ENCODE measurements around the gene TPM4.
"Not testable (repeated sequence)": the region's sequence is repeated elsewhere in the genome, so short reads cannot be mapped to it uniquely, and the experiment has no call there.

TPM4 gene

GRCh38 chr19:16073988-16074387 lies 2.3 kb upstream of the TPM4 start:
- no peak for DNase-seq (ENCODE audit: low read depth)

DNA sequence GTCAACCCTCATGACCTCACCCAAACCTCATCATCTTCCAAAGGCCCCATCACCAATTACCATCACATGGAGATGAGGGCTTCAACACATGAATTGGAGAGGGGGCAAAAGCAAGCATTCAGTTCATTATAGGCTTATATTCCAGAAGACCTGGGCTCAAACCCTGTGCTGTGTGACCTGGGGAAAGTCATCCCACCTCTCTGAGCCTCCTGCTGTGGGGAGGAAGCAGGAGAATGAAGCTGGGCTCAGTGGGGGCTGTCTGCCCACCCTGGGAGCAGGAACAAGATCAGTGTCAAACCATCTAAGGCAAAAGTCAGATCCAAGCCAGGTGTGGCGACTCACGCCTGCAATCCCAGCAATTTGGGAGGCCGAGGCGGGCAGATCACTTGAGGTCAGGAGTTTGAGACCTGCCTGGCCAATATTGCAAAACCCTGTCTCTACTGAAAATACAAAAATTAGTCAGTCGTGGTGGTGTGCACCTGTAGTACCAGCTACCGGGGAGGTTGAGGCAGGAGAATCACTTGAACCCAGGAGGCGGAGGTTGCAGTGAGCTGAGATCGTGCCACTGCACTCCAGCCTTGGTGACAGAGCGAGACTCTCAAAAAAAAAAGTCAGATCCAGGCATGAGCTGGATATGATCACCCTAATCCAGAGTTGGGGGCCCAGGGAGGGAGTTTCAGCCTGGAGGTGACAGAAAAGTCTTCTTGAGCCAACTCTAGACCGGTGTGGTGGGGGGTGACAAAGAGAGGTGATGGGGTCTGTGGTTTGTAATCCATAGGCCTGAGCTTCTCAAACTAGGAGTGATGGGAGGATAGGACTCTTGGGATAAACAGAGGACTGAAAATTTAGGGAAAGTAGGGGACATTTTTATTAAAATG lies 1.6 kb upstream of the TPM4 start:
- no peak for DNase-seq (ENCODE audit: low read depth)

DNA sequence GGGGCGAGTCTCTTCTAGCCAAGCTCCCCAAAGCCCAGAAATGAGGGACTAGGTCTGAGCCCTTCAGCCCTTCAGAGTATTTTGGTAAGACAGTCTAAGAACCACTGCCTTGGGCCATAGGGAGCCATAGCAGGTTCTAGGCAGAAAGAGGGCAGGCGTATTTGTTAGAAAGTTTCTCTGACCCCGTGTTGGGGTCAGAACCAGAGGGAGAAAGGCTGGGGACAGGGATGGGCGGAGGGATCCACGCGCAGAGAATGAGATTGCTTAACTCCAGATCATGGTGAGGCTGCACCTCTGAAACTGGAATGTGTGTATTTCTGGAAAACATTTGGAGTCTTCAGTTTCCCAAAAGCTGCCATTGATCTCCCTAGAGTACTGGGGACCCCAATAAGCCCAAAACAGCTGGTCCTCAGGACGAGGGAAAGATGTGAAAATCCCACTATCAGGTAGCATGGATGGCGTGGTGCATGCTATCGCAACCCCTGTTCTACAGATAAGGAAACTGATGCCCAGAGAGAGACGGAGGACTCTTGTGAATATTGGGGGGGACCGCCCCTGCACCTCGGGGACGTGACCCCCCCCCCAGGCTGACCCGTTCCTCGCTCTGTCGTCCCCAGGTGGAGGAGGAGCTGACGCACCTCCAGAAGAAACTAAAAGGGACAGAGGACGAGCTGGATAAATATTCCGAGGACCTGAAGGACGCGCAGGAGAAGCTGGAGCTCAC lies 703 bp upstream of the TPM4 start:
- DNase-seq (ENCODE audit: low read depth), result no peak

DNA sequence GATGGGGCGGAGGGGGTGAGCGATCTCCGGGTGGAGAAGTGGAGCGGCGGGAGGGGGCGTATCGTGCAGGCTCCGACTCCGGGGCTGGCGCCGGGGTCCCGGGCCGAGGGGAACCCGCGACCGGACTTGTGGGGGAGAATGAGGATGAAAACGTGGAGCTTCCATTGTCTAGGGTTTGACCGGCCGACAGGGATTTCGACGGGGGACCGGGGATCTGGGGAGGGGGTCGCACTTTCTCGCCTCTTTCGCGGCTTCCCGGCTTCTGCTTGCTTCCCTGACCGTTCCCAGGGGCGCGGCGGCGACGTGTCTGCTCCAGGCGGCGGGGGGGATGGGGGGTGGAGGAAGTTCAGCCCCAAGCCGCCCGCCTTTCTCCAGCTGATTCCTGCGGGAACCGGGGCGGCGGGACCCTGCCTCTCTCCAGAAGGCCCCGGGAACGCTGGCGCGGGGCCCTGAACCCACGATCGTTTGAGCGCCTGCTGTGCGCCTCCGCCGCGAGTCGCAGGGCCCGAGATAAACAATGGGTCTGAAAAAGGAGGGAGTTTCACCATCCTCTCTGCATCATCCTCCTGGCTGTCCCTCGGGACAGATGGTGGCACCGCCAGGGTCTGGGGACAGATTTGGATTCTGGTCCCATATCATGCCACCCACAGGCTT lies 790 bp downstream of the TPM4 start:
- DNase-seq (ENCODE audit: low read depth), result no peak

GRCh38 chr19:16077984-16078758 lies 1.9 kb downstream of the TPM4 start:
- DNase-seq (ENCODE audit: low read depth), result no peak

GRCh38 chr19:16078759-16079707 lies 2.7 kb downstream of the TPM4 start:
- peak; percentile 35 for DNase-seq (ENCODE audit: low read depth)

- DNase-seq (ENCODE audit: low read depth), result no peak
Observed at GRCh38 chr19:16084067-16084685, 7.9 kb downstream of the TPM4 start.

- DNase-seq (ENCODE audit: low read depth), result no peak
Observed at GRCh38 chr19:16085115-16085514, 8.8 kb downstream of the TPM4 start.

DNA sequence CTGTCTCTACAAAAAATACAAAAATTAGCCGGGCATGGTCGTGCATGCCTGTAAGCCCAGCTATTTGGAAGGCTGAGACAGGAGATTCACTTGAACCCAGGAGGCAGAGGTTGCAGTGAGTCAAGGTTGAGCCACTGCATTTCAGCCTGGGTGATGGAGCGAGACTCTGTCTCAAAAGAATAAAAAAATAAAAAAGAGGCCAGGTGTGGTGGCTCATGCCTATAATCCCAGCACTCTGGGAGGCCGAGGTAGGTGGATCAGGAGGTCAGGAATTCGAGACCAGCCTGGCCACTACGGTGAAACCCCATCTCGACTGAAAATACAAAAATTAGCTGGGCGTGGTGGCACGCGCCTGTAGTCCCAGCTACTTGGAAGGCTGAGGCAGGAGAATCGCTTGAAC lies 11.1 kb downstream of the TPM4 start:
- not testable (repeated sequence) for DNase-seq (ENCODE audit: low read depth)

- no peak for DNase-seq (ENCODE audit: low read depth)
Observed at GRCh38 chr19:16087940-16088339, 11.6 kb downstream of the TPM4 start.

GRCh38 chr19:16088351-16089009 lies 12.2 kb downstream of the TPM4 start:
- DNase-seq (ENCODE audit: low read depth), result no peak

DNA sequence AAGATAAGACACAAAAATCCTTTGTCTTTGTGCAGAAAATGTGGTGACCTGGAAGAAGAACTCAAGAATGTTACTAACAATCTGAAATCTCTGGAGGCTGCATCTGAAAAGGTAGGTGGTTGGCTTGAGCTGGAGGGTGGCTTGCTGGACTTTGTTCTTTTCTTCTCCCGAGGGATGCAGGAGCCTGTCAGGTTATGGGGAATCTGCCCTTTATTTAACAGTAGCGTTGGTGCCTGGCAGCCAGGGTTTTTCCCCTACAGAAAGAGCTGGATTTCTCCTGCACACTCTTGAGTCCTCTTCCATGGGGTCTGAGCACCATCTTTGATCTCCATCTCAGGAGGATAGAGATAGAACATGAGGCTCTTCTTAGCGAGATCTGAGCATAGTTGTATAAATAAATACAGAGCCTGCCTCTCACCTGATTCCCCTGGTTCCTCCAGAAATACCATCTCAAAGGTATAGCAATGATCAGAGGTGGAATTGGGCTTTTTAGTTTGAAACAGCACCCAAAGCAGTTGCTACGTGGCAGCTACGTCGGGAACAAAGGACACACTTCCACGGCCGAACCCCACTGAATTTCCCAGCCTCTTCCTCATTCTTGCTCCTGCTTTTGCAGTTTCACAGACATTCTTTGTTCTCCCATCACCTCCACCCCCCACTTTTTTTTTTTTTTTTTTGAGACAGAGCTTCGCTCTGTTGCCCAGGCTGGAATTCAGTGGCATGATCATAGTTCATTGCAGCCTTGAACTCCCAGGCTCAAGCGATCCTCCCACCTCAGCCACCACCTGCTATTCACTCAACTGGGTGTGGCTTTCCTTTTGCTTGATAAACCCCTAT lies 12.9 kb downstream of the TPM4 start:
- DNase-seq (ENCODE audit: low read depth), result no peak

GRCh38 chr19:16091546-16092475 lies 15.5 kb downstream of the TPM4 start:
- DNase-seq (ENCODE audit: low read depth), result no peak

- no peak for DNase-seq (ENCODE audit: low read depth)
Observed at GRCh38 chr19:16094360-16095070, 18.2 kb downstream of the TPM4 start.

- no peak for DNase-seq (ENCODE audit: low read depth)
Observed at GRCh38 chr19:16095071-16095571, 18.8 kb downstream of the TPM4 start.

GRCh38 chr19:16096280-16096855 lies 20.1 kb downstream of the TPM4 start:
- no peak for DNase-seq (ENCODE audit: low read depth)

DNA sequence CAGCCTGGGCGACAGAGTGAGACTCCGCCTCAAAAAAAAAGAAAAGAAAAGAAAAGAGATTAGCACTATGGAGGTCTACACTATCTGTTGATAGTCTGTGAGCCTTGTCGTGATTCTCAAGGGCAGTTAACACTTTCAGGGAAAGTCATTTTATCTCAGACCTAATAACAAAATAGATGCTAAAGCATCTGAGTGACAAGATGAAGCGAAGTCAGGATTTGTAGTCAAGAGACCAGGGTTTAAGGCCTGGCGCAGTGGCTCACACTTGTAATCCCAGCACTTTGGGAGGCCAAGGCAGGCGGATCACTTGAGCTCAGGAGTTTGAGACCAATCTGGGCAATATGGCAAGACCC lies 22.1 kb downstream of the TPM4 start:
- no peak for DNase-seq (ENCODE audit: low read depth)

All from activated gamma-delta T cell treated with anti-CD3 and anti-CD28 coated beads, Interleukin-2, amount 50 U/mL, for 16 hours (primary cell).